Osteocyte (in vitro differentiated cells): ENCODE measurements around the gene TFDP1. TPM values are rescaled to one million over a fixed set of nuclear protein-coding genes. Genes with fewer than 3 reads are reported as not detected.

Source experiments
- DNase-seq: peaks from one replicate; pipeline ENCODE4 v3.0.0; 2021; ENCODE audit warnings: mixed read lengths; ENCODE audit not compliant: unreplicated experiment; ENCODE audit errors: extremely low spot score
- H3K27ac Mint-ChIP-seq: one replicate; pipeline ENCODE4 v1.8.0; 2021; ENCODE audit warnings: mild to moderate bottlenecking, mixed read lengths; ENCODE audit not compliant: unreplicated experiment
- H3K27me3 Mint-ChIP-seq: one replicate; pipeline ENCODE4 v1.8.0; 2021; ENCODE audit warnings: mixed read lengths; ENCODE audit not compliant: unreplicated experiment
- H3K36me3 Mint-ChIP-seq: one replicate; pipeline ENCODE4 v1.8.0; 2021; ENCODE audit warnings: mixed read lengths; ENCODE audit not compliant: unreplicated experiment
- H3K4me1 Mint-ChIP-seq: one replicate; pipeline ENCODE4 v1.8.0; 2021; ENCODE audit warnings: mixed read lengths; ENCODE audit not compliant: unreplicated experiment
- H3K4me3 Mint-ChIP-seq: one replicate; pipeline ENCODE4 v1.8.0; 2021; ENCODE audit warnings: mild to moderate bottlenecking, moderate library complexity, mixed read lengths; ENCODE audit not compliant: unreplicated experiment
- H3K9me3 Mint-ChIP-seq: one replicate; pipeline ENCODE4 v1.8.0; 2021; ENCODE audit warnings: mixed read lengths; ENCODE audit not compliant: unreplicated experiment
- CTCF ChIP-seq: fragments of 200-600 bp; sonication (generic); IDR thresholded peaks from 2 replicates; pipeline ENCODE4 v1.5.0; 2021; ENCODE audit warnings: antibody characterized with exemption, mild to moderate bottlenecking, moderate library complexity
- total RNA-seq: library from RNA; stranded (reverse); gene quantifications from 2 replicates; pipeline ENCODE4 v1.2.1, GENCODE V29; 2021

The TFDP1 gene
- total RNA-seq, 1 donor from 2014 or later = 66.9 TPM

GRCh38 chr13:113537909-113538688 is 46.5 kb upstream of the TFDP1 start:
- DNase-seq = no peak
- no peaks in the 10 kb centered on the region for H3K27me3 Mint-ChIP-seq
- TF ChIP-seq CTCF = no peak
- no peak overlapping the region for H3K27ac Mint-ChIP-seq
- peaks cover 55% of the 10 kb centered on the region for H3K36me3 Mint-ChIP-seq
- H3K9me3 Mint-ChIP-seq = peaks cover 7% of the 10 kb centered on the region
- no peak overlapping the region for H3K4me3 Mint-ChIP-seq
- no peaks in the 10 kb centered on the region for H3K4me1 Mint-ChIP-seq

- H3K27ac Mint-ChIP-seq = no peak overlapping the region
- no peak for TF ChIP-seq CTCF
- no peaks in the 10 kb centered on the region for H3K27me3 Mint-ChIP-seq
- no peak for DNase-seq
- peaks cover 52% of the 10 kb centered on the region for H3K36me3 Mint-ChIP-seq
- peaks cover 7% of the 10 kb centered on the region for H3K9me3 Mint-ChIP-seq
- H3K4me1 Mint-ChIP-seq = peaks cover 3% of the 10 kb centered on the region
- H3K4me3 Mint-ChIP-seq = no peak overlapping the region
Measured at GRCh38 chr13:113538689-113539058, 45.9 kb upstream of the TFDP1 start.

GRCh38 chr13:113539176-113539575 is 45.4 kb upstream of the TFDP1 start:
- no peak for TF ChIP-seq CTCF
- DNase-seq = no peak
- Mint-ChIP-seq H3K27ac (no peak overlapping the region), H3K36me3 (peaks cover 49% of the 10 kb centered on the region), H3K27me3 (no peaks in the 10 kb centered on the region), H3K4me1 (peaks cover 8% of the 10 kb centered on the region), H3K4me3 (no peak overlapping the region), H3K9me3 (peaks cover 7% of the 10 kb centered on the region)

GRCh38 chr13:113539822-113540221 is 44.7 kb upstream of the TFDP1 start:
- DNase-seq = no peak
- TF ChIP-seq CTCF = no peak
- Mint-ChIP-seq H3K27ac (peak overlapping the region; percentile 23), H3K4me3 (no peak overlapping the region), H3K36me3 (peaks cover 46% of the 10 kb centered on the region), H3K9me3 (peaks cover 7% of the 10 kb centered on the region), H3K27me3 (no peaks in the 10 kb centered on the region), H3K4me1 (peaks cover 14% of the 10 kb centered on the region)

GRCh38 chr13:113540523-113540922 is 44.0 kb upstream of the TFDP1 start:
- Mint-ChIP-seq H3K27ac (no peak overlapping the region), H3K27me3 (no peaks in the 10 kb centered on the region), H3K4me3 (no peak overlapping the region), H3K9me3 (peaks cover 7% of the 10 kb centered on the region), H3K36me3 (peaks cover 45% of the 10 kb centered on the region), H3K4me1 (peaks cover 21% of the 10 kb centered on the region)
- no peak for DNase-seq
- no peak for TF ChIP-seq CTCF
